Breast epithelium (tissue), 3 donors: ENCODE measurements around the gene ESYT2.

Experiments
- CTCF ChIP-seq, 3 donors: fragments of 450-650 bp; IDR thresholded peaks; one replicate each; pipeline ENCODE4 v1.5.1; 2016 to 2017; ENCODE audit warnings: antibody characterized with exemption in 3 of 3, mild to moderate bottlenecking in 3 of 3, moderate library complexity in 3 of 3
- POLR2AphosphoS5 ChIP-seq, 3 donors: sonication (generic); formaldehyde crosslinking; IDR thresholded peaks; one replicate each; pipeline ENCODE4 v1.6.1; 2017; ENCODE audit warnings: antibody characterized with exemption in 3 of 3

GRCh38 chr7:158834878-158835784 is 5.8 kb upstream of the ESYT2 start:
- no peak for TF ChIP-seq CTCF (IDR thresholded peaks at IDR 0.05)
- no peak for TF ChIP-seq POLR2AphosphoS5 (IDR thresholded peaks at IDR 0.05)
